Mammary epithelial cell (primary cell): Measurements from ENCODE around the gene RTN4R.

Experiments
- EZH2 ChIP-seq: IDR thresholded peaks from 2 replicates; pipeline ENCODE4 v1.6.1; 2012; ENCODE audit warnings: low read length, inconsistent platforms, borderline replicate concordance
- TF ChIP-seq, protein P1 (sequence below), 2 donors: IDR thresholded peaks in 1 of 2; conservative IDR thresholded peaks in 1 of 2; 2 replicates each; pipeline ENCODE4 v1.5.1; 2011 to 2012; ENCODE audit warnings: inconsistent platforms in 2 of 2, low read length in 2 of 2, mild to moderate bottlenecking in 2 of 2, control low read depth in 1 of 2, low read depth in 1 of 2; ENCODE audit not compliant: insufficient read depth in 1 of 2; ENCODE audit errors: extremely low read depth in 1 of 2

DNA sequence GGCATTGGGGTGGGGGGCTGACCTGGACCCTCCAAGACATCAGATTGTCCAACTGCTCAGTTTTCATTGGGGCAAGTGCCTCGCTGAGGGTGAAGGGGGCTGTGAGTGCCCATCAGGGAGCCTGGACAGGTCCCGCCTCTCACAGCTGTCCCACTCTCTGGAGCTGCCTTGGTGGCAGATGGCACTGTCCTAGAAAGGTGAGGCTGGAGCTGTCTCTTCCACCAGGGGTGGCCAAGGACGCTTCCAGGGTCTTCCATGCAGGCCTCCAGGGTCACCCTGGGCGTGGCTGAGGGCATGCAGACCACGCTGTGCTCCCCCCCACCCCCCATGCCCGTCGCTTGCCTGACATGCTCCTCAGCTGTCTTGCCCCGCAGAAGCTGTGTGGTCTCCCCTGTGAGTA lies 63.8 kb downstream of the RTN4R start:
- TF ChIP-seq EZH2: no peak
- TF ChIP-seq, protein P1, sequence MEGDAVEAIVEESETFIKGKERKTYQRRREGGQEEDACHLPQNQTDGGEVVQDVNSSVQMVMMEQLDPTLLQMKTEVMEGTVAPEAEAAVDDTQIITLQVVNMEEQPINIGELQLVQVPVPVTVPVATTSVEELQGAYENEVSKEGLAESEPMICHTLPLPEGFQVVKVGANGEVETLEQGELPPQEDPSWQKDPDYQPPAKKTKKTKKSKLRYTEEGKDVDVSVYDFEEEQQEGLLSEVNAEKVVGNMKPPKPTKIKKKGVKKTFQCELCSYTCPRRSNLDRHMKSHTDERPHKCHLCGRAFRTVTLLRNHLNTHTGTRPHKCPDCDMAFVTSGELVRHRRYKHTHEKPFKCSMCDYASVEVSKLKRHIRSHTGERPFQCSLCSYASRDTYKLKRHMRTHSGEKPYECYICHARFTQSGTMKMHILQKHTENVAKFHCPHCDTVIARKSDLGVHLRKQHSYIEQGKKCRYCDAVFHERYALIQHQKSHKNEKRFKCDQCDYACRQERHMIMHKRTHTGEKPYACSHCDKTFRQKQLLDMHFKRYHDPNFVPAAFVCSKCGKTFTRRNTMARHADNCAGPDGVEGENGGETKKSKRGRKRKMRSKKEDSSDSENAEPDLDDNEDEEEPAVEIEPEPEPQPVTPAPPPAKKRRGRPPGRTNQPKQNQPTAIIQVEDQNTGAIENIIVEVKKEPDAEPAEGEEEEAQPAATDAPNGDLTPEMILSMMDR (conservative IDR thresholded peaks at IDR 0.05 in 1 of 2, IDR thresholded peaks at IDR 0.05 in 1 of 2; ENCODE audit: extremely low read depth in 1 of 2, insufficient read depth in 1 of 2, low read depth in 1 of 2, low read length in 2 of 2): no peak
